Gastroesophageal sphincter (tissue), 3 donors: ENCODE measurements around the gene MBD6.
"Not testable (repeated sequence)": the region's sequence is repeated elsewhere in the genome, so short reads cannot be mapped to it uniquely, and the experiment has no call there.

Source experiments
- POLR2A ChIP-seq, 2 donors: fragments of 450-650 bp; IDR thresholded peaks; one replicate each; pipeline ENCODE4 v1.6.1; 2017; ENCODE audit warnings: antibody characterized with exemption in 2 of 2, mild to moderate bottlenecking in 2 of 2, moderate library complexity in 1 of 2
- POLR2AphosphoS5 ChIP-seq: sonication (generic); formaldehyde crosslinking; IDR thresholded peaks from one replicate; pipeline ENCODE4 v1.6.1; 2017; ENCODE audit warnings: antibody characterized with exemption
- TF ChIP-seq, protein P1 (sequence below), 4 experiments: fragments of 200-600 bp in 2 of 4; fragments of 450-650 bp in 2 of 4; sonication (generic) in 1 of 4; IDR thresholded peaks; one replicate each; pipeline ENCODE4 v1.5.1; 2017 to 2019; ENCODE audit warnings: antibody characterized with exemption in 4 of 4, mild to moderate bottlenecking in 2 of 4, moderate library complexity in 2 of 4

DNA sequence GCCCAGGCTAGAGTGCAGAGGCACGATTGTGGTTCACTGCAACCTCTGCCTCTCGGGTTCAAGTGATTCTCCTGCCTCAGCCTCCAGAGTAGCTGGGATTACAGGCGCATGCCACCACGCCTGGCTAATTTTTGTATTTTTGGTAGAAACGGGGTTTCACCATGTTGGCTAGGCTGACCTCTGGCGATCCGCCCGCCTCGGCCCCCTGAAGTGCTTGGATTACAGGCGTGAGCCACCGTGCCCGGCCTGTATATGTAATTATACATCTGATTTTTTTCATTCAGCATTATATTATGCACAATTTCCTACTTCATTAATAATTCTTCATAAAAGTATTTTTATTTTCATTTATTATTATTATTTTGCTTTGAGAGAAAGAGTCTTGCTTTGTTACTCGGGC is 47.8 kb downstream of the MBD6 start:
- TF ChIP-seq, protein P1, sequence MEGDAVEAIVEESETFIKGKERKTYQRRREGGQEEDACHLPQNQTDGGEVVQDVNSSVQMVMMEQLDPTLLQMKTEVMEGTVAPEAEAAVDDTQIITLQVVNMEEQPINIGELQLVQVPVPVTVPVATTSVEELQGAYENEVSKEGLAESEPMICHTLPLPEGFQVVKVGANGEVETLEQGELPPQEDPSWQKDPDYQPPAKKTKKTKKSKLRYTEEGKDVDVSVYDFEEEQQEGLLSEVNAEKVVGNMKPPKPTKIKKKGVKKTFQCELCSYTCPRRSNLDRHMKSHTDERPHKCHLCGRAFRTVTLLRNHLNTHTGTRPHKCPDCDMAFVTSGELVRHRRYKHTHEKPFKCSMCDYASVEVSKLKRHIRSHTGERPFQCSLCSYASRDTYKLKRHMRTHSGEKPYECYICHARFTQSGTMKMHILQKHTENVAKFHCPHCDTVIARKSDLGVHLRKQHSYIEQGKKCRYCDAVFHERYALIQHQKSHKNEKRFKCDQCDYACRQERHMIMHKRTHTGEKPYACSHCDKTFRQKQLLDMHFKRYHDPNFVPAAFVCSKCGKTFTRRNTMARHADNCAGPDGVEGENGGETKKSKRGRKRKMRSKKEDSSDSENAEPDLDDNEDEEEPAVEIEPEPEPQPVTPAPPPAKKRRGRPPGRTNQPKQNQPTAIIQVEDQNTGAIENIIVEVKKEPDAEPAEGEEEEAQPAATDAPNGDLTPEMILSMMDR (IDR thresholded peaks at IDR 0.05) = not testable (repeated sequence)
- not testable (repeated sequence) for TF ChIP-seq POLR2A (IDR thresholded peaks at IDR 0.05); POLR2AphosphoS5
